ENCODE measurements around the gene CHTF18. TPM values are rescaled to one million over a fixed set of nuclear protein-coding genes. Genes with fewer than 3 reads are reported as not detected.
A peak's percentile ranks its signal among the peaks of the same experiment; 100 is the strongest.

CHTF18 gene
- polyA plus RNA-seq, 3 donors = 0.57 to 13.8 (median 2.2) TPM

DNA sequence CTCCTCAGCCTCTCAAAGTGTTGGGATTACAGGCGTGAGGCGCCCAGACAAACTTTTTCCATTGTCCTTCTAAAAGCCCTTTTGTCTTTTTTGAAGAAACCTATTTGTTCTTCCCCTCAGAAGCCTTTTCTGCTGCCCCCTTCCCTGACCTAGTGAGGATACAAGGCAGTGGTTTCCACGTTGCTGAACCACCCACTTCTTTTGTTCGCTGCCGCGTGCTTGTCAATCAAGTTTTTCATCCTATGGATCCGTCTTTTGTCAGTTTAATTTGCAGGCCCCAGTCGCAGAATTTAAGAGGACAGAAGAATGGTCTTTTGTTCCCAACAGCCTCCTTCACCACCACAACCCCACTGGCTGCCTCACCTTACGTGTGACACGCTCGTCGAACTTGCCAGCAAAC lies 32.3 kb downstream of the CHTF18 start:
- Histone ChIP-seq H3K9ac (ENCODE audit: insufficient read depth, low read length, poor library complexity, severe bottlenecking) (no peak overlapping the region), H3K79me2 (ENCODE audit: insufficient read depth, low read length) (no peaks in the 10 kb centered on the region), H3K4me1 (ENCODE audit: control insufficient read depth in 1 of 2, insufficient read depth in 2 of 2, low read length in 2 of 2) (no peaks in the 10 kb centered on the region), H3K9me3 (replicated peaks in 1 of 2; ENCODE audit: control insufficient read depth in 1 of 2, insufficient read depth in 1 of 2, low read length in 2 of 2) (peaks cover 0 to 15% of the 10 kb centered on the region in 2 donors), H3K27me3 (ENCODE audit: control insufficient read depth in 2 of 2, insufficient read depth in 2 of 2, low read length in 2 of 2) (peaks cover 9 to 38% of the 10 kb centered on the region in 2 donors), H3K4me3 (replicated peaks in 1 of 3; ENCODE audit: low read depth in 2 of 3, low read length in 3 of 3) (no peak overlapping the region), H2AFZ (ENCODE audit: insufficient read depth, low read depth, low read length, poor library complexity, severe bottlenecking) (no peak overlapping the region), H3K4me2 (replicated peaks; ENCODE audit: extremely low read depth, low read length, poor library complexity, severe bottlenecking) (no peak overlapping the region), H3K36me3 (replicated peaks in 1 of 2; ENCODE audit: control insufficient read depth in 1 of 2, insufficient read depth in 2 of 2, low read length in 2 of 2) (no peaks in the 10 kb centered on the region), H4K20me1 (ENCODE audit: insufficient read depth, low read length) (no peaks in the 10 kb centered on the region), H3K27ac (ENCODE audit: low read depth in 1 of 2, low read length in 2 of 2) (no peak overlapping the region)
- H3K4me1 Mint-ChIP-seq = no peaks in the 10 kb centered on the region
- TF ChIP-seq, protein P1, sequence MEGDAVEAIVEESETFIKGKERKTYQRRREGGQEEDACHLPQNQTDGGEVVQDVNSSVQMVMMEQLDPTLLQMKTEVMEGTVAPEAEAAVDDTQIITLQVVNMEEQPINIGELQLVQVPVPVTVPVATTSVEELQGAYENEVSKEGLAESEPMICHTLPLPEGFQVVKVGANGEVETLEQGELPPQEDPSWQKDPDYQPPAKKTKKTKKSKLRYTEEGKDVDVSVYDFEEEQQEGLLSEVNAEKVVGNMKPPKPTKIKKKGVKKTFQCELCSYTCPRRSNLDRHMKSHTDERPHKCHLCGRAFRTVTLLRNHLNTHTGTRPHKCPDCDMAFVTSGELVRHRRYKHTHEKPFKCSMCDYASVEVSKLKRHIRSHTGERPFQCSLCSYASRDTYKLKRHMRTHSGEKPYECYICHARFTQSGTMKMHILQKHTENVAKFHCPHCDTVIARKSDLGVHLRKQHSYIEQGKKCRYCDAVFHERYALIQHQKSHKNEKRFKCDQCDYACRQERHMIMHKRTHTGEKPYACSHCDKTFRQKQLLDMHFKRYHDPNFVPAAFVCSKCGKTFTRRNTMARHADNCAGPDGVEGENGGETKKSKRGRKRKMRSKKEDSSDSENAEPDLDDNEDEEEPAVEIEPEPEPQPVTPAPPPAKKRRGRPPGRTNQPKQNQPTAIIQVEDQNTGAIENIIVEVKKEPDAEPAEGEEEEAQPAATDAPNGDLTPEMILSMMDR (IDR thresholded peaks at IDR 0.05) = no peak
- peaks cover 0 to 9% (median 2%) of the 10 kb centered on the region in 7 donors for H3K9me3 Mint-ChIP-seq
- WGBS (ENCODE audit: insufficient coverage) = 88% methylated on average over 9 of the region's 12 CpGs
- no peak for DNase-seq
- intact Hi-C loops (cut with micrococcal nuclease) = loop anchor here in 1 of 2 donors (10.0 kb wide), 1 partner anchor 104 kb away; no protein-coding TSS in a partner anchor
- no peaks in the 10 kb centered on the region for H3K36me3 Mint-ChIP-seq
- peak overlapping the region in 1 of 2 donors; percentile 22 for H3K4me3 Mint-ChIP-seq
- H3K27me3 Mint-ChIP-seq (ENCODE audit: low read depth in 3 of 3) = peaks cover 23 to 30% (median 28%) of the 10 kb centered on the region in 3 donors
- no peak overlapping the region for H3K27ac Mint-ChIP-seq

GRCh38 chr16:821751-822150 lies 33.3 kb downstream of the CHTF18 start:
- Mint-ChIP-seq H3K27me3 (ENCODE audit: low read depth in 3 of 3) (peaks cover 18 to 28% (median 23%) of the 10 kb centered on the region in 3 donors), H3K36me3 (no peaks in the 10 kb centered on the region), H3K4me1 (no peaks in the 10 kb centered on the region), H3K9me3 (peaks cover 0 to 9% (median 2%) of the 10 kb centered on the region in 7 donors), H3K4me3 (peak overlapping the region in 1 of 2 donors; percentile 3), H3K27ac (no peak overlapping the region)
- TF ChIP-seq, protein P1 (IDR thresholded peaks at IDR 0.05) = no peak
- peaks cover 0 to 15% of the 10 kb centered on the region in 2 donors for H3K9me3 ChIP-seq (replicated peaks in 1 of 2; ENCODE audit: control insufficient read depth in 1 of 2, insufficient read depth in 1 of 2, low read length in 2 of 2)
- no peaks in the 10 kb centered on the region for H3K79me2 ChIP-seq (ENCODE audit: insufficient read depth, low read length)
- no peaks in the 10 kb centered on the region for H4K20me1 ChIP-seq (ENCODE audit: insufficient read depth, low read length)
- H3K27me3 ChIP-seq (ENCODE audit: control insufficient read depth in 2 of 2, insufficient read depth in 2 of 2, low read length in 2 of 2) = peaks cover 9 to 31% of the 10 kb centered on the region in 2 donors
- no peak overlapping the region for H3K27ac ChIP-seq (ENCODE audit: low read depth in 1 of 2, low read length in 2 of 2)
- intact Hi-C loops (cut with micrococcal nuclease) = loop anchor here in 1 of 2 donors (10.0 kb wide), 1 partner anchor 103 kb away; no protein-coding TSS in a partner anchor
- DNase-seq = no peak
- no peak overlapping the region for H3K4me2 ChIP-seq (replicated peaks; ENCODE audit: extremely low read depth, low read length, poor library complexity, severe bottlenecking)
- H3K36me3 ChIP-seq (replicated peaks in 1 of 2; ENCODE audit: control insufficient read depth in 1 of 2, insufficient read depth in 2 of 2, low read length in 2 of 2) = no peaks in the 10 kb centered on the region
- H2AFZ ChIP-seq (ENCODE audit: insufficient read depth, low read depth, low read length, poor library complexity, severe bottlenecking) = no peak overlapping the region
- WGBS (ENCODE audit: insufficient coverage) = 82% methylated on average over 8 of the region's 13 CpGs
- no peak overlapping the region for H3K4me3 ChIP-seq (replicated peaks in 1 of 3; ENCODE audit: low read depth in 2 of 3, low read length in 3 of 3)
- no peak overlapping the region for H3K9ac ChIP-seq (ENCODE audit: insufficient read depth, low read length, poor library complexity, severe bottlenecking)
- no peaks in the 10 kb centered on the region for H3K4me1 ChIP-seq (ENCODE audit: control insufficient read depth in 1 of 2, insufficient read depth in 2 of 2, low read length in 2 of 2)
